NCI-H2171 treated with DMSO at 0.1 percent for 48 hours (cell line): ENCODE data around the gene LYPD6.
"Not testable (repeated sequence)": the region's sequence is repeated elsewhere in the genome, so short reads cannot be mapped to it uniquely, and the experiment has no call there.

Source experiments
- DNase-seq: peaks from one replicate; lab custom pipeline; 2025; lab: John Stamatoyannopoulos, UW

LYPD6 gene, protein sequence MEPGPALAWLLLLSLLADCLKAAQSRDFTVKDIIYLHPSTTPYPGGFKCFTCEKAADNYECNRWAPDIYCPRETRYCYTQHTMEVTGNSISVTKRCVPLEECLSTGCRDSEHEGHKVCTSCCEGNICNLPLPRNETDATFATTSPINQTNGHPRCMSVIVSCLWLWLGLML

GRCh38 chr2:149330127-149331022 is at the start of gene LYPD6:
LYPD6 (plus strand) TSS chr2:149330587; CDS start chr2:149437709, 107,122 bp downstream.
- DNase-seq: peak; percentile 77

GRCh38 chr2:149281441-149281840 is 48.9 kb upstream of the LYPD6 start:
- no peak for DNase-seq

GRCh38 chr2:149290662-149291061 is 39.7 kb upstream of the LYPD6 start:
- DNase-seq: no peak

- DNase-seq: no peak
These were observed 38.5 kb upstream of the LYPD6 start for GRCh38 chr2:149291881-149292280.

DNA sequence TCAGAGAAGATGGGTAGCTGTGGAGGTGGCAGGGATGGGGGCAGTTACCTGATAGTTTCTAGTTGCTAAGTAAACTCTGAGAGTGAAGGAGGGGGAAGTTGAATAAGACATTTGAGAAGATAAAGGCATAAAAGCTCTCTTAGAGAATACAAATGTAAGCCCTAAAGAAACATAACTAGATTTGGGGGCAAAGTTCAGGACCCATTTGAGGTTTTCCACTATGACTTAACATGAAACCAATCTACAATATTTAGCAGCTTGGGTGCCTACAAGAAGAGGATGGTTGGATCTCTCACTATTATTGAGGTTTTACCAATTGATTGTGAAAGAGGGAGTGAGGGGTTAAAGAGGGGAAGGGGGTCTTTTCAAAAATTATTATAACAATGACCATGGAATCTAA is 34.4 kb upstream of the LYPD6 start:
- DNase-seq: no peak

DNA sequence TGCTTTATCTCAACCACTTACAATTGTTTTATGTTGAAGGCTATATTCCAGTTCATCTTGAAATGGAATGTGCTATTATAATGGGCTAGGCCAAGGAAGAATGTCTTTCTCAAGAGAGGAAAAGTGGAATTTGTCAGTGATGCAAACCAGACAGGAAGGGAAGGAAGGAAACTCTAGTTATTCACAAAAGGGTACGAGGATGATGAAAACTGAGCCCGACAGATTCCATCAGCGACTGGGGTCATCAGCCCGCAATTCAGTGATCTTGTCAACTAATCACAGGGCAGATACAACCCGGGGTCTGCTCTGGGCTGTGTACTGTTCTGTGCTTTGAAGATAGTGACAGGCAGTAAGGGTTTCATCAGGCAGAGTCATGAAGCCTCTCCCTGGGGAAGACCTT is 23.4 kb upstream of the LYPD6 start:
- DNase-seq: no peak

DNA sequence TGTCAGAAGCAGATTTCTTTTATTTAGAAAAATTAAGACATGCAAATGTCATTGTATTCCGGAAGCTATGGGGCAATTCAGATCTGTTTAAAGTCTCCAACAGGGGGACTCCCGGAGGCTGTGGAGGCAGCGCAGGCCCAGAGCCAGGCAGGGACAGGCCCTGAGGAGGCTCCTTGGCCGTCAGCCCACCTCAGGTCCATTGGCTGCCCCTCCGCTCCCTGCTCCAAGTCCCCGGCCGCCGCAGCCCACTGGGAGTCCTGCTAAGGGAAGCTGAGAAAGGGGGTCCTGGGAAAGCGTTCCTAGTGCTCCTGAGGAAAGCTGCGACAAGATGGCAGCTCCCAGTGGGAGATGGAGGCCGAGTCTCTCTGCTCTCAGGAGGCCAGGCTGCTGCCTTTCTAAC is 20.0 kb upstream of the LYPD6 start:
- no peak for DNase-seq

DNA sequence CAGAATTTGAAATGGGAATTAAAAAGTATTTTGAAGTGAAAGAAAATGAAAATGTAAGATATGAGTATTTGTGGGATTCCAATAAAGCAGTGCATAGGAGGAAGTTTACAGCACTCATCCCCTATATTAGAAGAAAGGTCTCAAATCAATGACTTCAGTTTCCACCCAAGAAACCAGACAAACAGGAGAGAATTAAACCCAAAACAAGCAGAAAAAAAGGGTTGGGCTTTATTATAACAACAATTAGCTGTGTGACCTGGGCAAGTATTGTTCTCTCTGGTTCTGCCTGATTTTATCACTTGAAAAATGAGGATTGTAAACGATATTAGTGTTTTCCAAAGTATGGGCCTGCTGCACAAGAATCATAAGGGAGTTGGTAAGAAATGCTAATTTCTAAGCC is 18.3 kb upstream of the LYPD6 start:
- DNase-seq: no peak

- peak; percentile 83 for DNase-seq
These were observed 16.8 kb upstream of the LYPD6 start for GRCh38 chr2:149313512-149313972.

DNA sequence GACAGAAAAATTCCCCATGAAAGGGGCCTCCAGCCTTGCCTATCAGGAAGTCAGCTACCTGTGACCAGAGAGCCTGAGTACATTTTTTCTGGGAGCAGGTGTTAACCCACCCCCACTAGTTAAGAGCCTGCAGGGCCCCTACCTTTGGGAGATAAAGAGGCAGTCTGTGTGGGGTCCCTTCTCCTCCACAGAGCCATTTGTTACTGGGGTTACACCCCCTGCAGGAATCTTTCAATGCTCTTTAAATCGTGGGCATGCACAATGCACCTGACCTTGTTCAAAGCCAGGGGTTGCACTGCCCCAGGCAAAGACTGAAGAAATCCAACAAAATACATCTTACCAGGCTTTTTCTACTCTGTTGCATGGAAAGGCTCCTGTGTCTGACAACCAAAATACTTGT is 15.7 kb upstream of the LYPD6 start:
- DNase-seq: no peak

GRCh38 chr2:149315461-149315860 is 14.9 kb upstream of the LYPD6 start:
- no peak for DNase-seq

DNA sequence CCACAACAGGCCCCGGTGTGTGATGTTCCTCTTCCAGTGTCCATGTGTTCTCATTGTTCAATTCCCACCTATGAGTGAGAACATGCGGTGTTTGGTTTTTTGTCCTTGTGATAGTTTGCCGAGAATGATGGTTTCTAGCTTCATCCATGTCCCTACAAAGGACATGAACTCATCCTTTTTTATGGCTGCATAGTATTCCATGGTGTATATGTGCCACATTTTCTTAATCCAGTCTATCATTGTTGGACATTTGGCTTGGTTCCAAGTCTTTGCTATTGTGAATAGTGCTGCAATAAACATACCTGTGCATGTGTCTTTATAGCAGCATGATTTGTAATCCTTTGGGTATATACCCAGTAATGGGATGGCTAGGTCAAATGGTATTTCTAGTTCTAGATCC is 11.8 kb upstream of the LYPD6 start:
- DNase-seq: not testable (repeated sequence)

- no peak for DNase-seq
These were observed 10.0 kb upstream of the LYPD6 start for GRCh38 chr2:149320362-149320761.

GRCh38 chr2:149329068-149329467 is 1.3 kb upstream of the LYPD6 start:
- no peak for DNase-seq

- peak; percentile 68 for DNase-seq
These were observed 779 bp upstream of the LYPD6 start for GRCh38 chr2:149329489-149330126.

DNA sequence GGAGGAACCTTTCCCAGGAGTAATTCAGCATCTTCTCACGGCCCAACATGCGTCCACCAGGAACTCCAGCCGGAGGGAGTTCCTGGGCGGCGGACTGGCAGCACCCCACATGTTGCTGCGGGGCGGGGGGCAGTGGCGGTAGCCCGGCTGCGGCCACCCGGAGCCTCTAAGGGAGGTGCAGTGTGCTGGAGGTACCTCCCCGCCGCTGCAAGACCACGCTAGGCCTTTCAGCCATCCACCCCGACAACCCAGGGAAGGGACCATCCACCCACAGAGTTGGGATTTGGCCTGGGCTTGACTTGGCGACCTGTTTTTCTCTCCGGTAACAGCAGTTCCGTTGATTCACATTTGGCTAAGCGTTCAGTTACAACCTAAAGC is 625 bp downstream of the LYPD6 start:
- DNase-seq: no peak

- DNase-seq: no peak
These were observed 2.0 kb downstream of the LYPD6 start for GRCh38 chr2:149332364-149332763.

DNA sequence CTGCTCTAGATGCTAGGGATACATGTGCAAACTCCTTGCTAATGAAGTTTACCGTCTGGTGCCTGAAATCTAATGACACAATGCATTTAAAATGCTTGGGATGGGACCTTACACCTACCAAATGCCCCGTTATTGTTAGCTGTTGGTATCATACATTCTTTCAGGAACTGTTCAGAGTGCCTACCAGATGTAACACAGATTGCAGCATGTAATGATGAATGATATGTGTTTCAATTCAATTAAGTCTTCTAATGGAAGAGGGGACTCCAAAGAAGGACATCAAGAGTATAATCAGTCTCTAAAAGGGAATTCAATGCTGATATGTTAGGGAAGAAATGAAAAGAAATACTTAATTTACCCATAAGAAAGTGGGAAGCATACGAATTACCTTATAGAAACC is 3.2 kb downstream of the LYPD6 start:
- no peak for DNase-seq

GRCh38 chr2:149334156-149334555 is 3.8 kb downstream of the LYPD6 start:
- no peak for DNase-seq

GRCh38 chr2:149339324-149339723 is 8.9 kb downstream of the LYPD6 start:
- no peak for DNase-seq

DNA sequence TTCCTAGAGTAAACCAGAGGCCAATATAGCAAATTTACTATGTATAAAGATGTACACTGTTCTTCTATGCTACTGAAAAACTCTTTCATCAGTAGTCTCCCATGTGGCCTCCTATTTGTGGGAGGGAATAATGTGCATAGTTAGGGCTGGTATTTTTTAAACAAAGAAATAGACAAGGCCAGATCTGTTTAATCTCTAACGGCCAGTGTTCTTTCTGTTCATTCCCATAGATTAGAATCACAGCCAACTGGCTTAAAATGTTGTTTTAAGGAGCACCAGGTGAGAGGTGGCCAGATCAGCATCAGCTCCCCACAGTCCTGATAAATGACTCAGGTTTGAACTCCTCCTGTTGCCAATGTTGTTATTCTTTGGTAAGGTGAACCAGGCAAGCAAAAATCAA is 12.1 kb downstream of the LYPD6 start:
- no peak for DNase-seq

- DNase-seq: no peak
These were observed 13.7 kb downstream of the LYPD6 start for GRCh38 chr2:149344105-149344504.

- DNase-seq: no peak
These were observed 15.9 kb downstream of the LYPD6 start for GRCh38 chr2:149346272-149346671.
